SU-DHL-6 (cell line): ENCODE data around the gene CCNI.

Experiments used
- H2AFZ ChIP-seq: fragments of 200-600 bp; sonication (generic); 2 replicates; pipeline ENCODE4 v1.6.1; 2014; ENCODE audit warnings: low read depth, mild to moderate bottlenecking, moderate library complexity, mixed read lengths, antibody characterized with exemption, low read length; ENCODE audit not compliant: severe bottlenecking
- H3F3A ChIP-seq: fragments of 200-600 bp; shearing (Covaris generic); 2 replicates; pipeline ENCODE4 v1.6.0; 2016; ENCODE audit warnings: antibody characterized with exemption, mild to moderate bottlenecking; ENCODE audit not compliant: insufficient read depth
- H3K27ac ChIP-seq: fragments of 200-600 bp; sonication (generic); 2 replicates; pipeline ENCODE4 v1.5.1; 2016; ENCODE audit warnings: low read depth, mild to moderate bottlenecking, low read length, moderate library complexity, mixed read lengths
- H3K27me3 ChIP-seq: fragments of 200-600 bp; sonication (generic), shearing (Covaris generic); 2 replicates; pipeline ENCODE4 v1.6.0; 2014; ENCODE audit warnings: mild to moderate bottlenecking, low read length
- H3K36me3 ChIP-seq: fragments of 200-600 bp; sonication (generic); 2 replicates; pipeline ENCODE4 v1.6.1; 2014; ENCODE audit warnings: mild to moderate bottlenecking, low read length, mixed read lengths
- H3K4me2 ChIP-seq: fragments of 300-600, 200-600 bp; shearing (Covaris generic), sonication (generic); 2 replicates; pipeline ENCODE4 v1.6.0; 2014; ENCODE audit warnings: low read length, low read depth, mild to moderate bottlenecking; ENCODE audit not compliant: poor library complexity, severe bottlenecking
- H3K4me3 ChIP-seq: fragments of 200-600 bp; sonication (generic); 2 replicates; pipeline ENCODE4 v1.5.1; 2014; ENCODE audit warnings: antibody characterized with exemption, low read length, mild to moderate bottlenecking, mixed read lengths; ENCODE audit not compliant: insufficient read depth, poor library complexity, severe bottlenecking
- H3K79me2 ChIP-seq: fragments of 200-600 bp; sonication (generic); 2 replicates; pipeline ENCODE4 v1.6.1; 2014; ENCODE audit warnings: mild to moderate bottlenecking, low read length, moderate library complexity; ENCODE audit not compliant: insufficient read depth
- H3K9ac ChIP-seq: fragments of 200-600 bp; sonication (generic); 2 replicates; pipeline ENCODE4 v1.7.0; 2014; ENCODE audit warnings: mild to moderate bottlenecking, low read length
- H3K9me2 ChIP-seq: fragments of 200-600 bp; sonication (generic); replicated peaks from 2 replicates; pipeline ENCODE4 v1.6.1; 2014; ENCODE audit warnings: low read length; ENCODE audit not compliant: insufficient read depth
- H3K9me3 ChIP-seq: fragments of 200-600 bp; sonication (generic); 2 replicates; pipeline ENCODE4 v1.6.1; 2014; ENCODE audit warnings: low read length, mixed read lengths; ENCODE audit not compliant: insufficient read depth
- H4K20me1 ChIP-seq: fragments of 200-600 bp; sonication (generic); 2 replicates; pipeline ENCODE4 v1.6.1; 2014; ENCODE audit warnings: low read depth, mild to moderate bottlenecking, antibody characterized with exemption, low read length, moderate library complexity, mixed read lengths
- EZH2phosphoT487 ChIP-seq: fragments of 200-600 bp; sonication (generic), shearing (Covaris generic); conservative IDR thresholded peaks from 2 replicates; pipeline ENCODE4 v1.6.1; 2018; ENCODE audit warnings: mild to moderate bottlenecking, antibody characterized with exemption, low read length, moderate library complexity, mixed read lengths
- TF ChIP-seq, protein P1 (sequence below): fragments of 200-600 bp; sonication (generic); IDR thresholded peaks from one replicate; pipeline ENCODE4 v1.5.1; 2017; ENCODE audit warnings: antibody characterized with exemption, mild to moderate bottlenecking, low read length, moderate library complexity; ENCODE audit not compliant: insufficient read depth, poor library complexity, severe bottlenecking

The CCNI gene

DNA sequence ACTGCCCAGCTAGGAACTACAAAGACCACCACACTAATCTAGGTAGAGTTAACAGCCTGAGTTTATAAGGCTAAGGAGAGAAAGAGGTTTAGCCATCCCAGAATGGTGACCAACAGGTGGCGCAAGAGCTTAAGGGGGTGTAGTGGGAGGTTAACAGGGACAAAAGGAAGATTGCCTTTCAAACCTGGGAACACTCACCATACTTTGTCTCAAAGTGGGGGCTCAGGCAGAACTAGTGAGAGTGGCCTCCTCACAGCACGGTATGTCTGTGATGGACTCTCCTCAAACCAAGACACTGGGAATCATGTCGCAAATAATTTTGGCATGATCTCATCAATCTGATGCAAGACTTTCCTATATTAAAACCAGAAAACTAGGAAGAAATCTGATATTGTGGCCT, 23.4 kb downstream of the CCNI start:
- Histone ChIP-seq H3K9me3 (no peaks in the 10 kb centered on the region), H3K4me3 (no peak overlapping the region), H4K20me1 (no peaks in the 10 kb centered on the region), H3K27ac (no peak overlapping the region), H3K36me3 (peaks cover 26% of the 10 kb centered on the region), H3F3A (peaks cover 25% of the 10 kb centered on the region; the same call in 1 of the 2 replicates), H3K79me2 (no peaks in the 10 kb centered on the region), H3K9ac (no peak overlapping the region), H3K9me2 (no peaks in the 10 kb centered on the region), H3K4me2 (no peak overlapping the region), H3K27me3 (no peaks in the 10 kb centered on the region), H2AFZ (no peak overlapping the region)
- TF ChIP-seq, protein P1, sequence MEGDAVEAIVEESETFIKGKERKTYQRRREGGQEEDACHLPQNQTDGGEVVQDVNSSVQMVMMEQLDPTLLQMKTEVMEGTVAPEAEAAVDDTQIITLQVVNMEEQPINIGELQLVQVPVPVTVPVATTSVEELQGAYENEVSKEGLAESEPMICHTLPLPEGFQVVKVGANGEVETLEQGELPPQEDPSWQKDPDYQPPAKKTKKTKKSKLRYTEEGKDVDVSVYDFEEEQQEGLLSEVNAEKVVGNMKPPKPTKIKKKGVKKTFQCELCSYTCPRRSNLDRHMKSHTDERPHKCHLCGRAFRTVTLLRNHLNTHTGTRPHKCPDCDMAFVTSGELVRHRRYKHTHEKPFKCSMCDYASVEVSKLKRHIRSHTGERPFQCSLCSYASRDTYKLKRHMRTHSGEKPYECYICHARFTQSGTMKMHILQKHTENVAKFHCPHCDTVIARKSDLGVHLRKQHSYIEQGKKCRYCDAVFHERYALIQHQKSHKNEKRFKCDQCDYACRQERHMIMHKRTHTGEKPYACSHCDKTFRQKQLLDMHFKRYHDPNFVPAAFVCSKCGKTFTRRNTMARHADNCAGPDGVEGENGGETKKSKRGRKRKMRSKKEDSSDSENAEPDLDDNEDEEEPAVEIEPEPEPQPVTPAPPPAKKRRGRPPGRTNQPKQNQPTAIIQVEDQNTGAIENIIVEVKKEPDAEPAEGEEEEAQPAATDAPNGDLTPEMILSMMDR, result peak; percentile 43
- no peak for TF ChIP-seq EZH2phosphoT487

DNA sequence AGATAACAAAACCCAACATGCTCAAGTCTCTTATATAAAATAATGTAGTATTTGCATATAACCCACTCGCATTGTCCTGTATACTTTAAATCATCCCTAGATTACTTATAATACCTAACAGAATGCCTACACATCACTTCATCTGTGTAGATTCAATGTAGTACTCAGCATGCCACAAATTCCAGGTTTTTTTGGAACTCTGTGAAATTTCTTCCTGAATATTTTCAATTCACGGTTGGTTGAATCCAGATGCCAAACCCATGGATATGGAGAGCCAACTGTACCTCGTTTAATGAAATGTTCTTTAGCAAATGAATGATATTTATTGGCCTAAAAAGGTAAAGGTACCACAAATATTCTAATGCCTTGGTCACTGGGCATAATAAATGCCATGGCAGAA, 24.8 kb downstream of the CCNI start:
- Histone ChIP-seq H3K4me3 (no peak overlapping the region), H2AFZ (no peak overlapping the region), H4K20me1 (no peaks in the 10 kb centered on the region), H3K9me3 (no peaks in the 10 kb centered on the region), H3K9me2 (no peaks in the 10 kb centered on the region), H3K79me2 (no peaks in the 10 kb centered on the region), H3F3A (peaks cover 25% of the 10 kb centered on the region; the same call in 1 of the 2 replicates), H3K9ac (no peak overlapping the region), H3K36me3 (peaks cover 21% of the 10 kb centered on the region), H3K27ac (no peak overlapping the region), H3K27me3 (no peaks in the 10 kb centered on the region), H3K4me2 (no peak overlapping the region)
- TF ChIP-seq, protein P1, result no peak
- TF ChIP-seq EZH2phosphoT487, result no peak

DNA sequence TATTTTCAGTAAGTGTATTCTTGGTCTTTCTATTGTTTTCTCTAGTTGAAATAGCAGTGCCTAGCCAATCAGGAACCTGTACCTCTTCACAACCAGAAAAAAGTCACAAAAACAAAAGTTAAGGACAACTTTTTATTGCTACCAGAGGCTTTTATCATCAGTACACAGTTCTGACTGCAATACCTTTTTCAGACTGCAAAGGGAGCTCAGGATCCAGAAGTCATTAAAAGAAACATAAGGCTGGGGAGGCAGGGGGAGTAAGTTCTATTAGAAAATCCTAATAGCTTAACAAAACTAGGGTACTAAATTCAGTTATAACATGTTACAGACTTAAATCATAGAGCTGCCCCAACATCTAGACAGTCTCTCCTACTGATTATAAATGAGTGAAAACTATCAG, 28.8 kb downstream of the CCNI start:
- Histone ChIP-seq H3K79me2 (no peaks in the 10 kb centered on the region), H3F3A (peaks cover 17% of the 10 kb centered on the region; the same call in 1 of the 2 replicates), H4K20me1 (no peaks in the 10 kb centered on the region), H3K36me3 (peaks cover 12% of the 10 kb centered on the region), H3K27ac (no peak overlapping the region), H2AFZ (no peak overlapping the region), H3K4me2 (no peak overlapping the region), H3K4me3 (no peak overlapping the region), H3K9me3 (no peaks in the 10 kb centered on the region), H3K9ac (no peak overlapping the region), H3K27me3 (no peaks in the 10 kb centered on the region), H3K9me2 (no peaks in the 10 kb centered on the region)
- TF ChIP-seq, protein P1, result no peak
- TF ChIP-seq EZH2phosphoT487, result no peak
